ENCODE results near the gene TNRC6C.
A peak's percentile ranks its signal among the peaks of the same experiment; 100 is the strongest.

The TNRC6C gene

DNA sequence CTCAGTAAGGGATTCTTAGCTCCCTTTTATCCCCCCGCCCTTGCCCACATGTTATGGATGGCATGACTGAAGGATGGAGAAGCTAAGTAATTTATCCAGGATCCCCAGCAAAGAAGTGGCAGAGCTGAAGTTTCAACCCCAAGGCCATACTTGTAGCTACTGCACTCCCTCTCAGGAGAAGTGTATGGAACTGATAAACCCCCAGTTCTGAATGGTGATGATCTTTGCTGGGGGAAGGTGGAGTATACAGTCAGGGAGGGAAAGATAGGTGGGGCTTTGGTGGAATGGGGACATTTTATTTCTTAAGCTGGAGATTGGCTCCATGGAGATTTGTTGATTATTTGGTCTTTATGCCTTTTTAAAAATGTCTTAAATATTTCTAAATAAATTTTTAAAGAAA is 58.3 kb downstream of the TNRC6C start:
- DNase-seq: no peak

DNA sequence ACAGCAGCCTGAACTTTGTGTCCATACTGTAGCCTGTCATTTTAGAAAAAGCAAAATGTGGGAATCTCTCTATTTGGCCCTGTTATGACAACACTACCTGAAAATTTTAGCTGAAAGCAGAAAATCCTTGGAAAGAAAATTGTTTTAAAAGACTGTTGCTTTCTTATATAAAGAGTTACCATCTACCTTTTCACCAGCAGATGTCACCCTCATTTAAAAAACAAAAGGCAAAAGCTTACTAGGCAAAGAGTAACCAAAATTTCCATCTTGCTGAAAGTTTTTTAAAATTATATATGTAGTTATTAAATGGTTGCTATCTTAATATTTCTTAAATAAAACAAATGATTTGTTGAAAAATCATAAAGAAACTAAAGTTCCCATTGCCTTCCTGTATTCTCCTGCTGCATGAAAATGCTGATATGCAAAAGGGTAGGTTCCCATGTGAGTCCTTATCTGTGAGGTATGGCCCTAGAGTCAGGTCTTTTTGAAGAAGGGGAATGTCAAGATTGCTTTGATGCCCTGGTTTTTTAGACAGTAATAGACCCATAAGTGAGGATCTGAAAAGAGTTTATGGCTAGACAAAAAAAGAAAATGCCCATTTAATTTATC is 61.0 kb downstream of the TNRC6C start:
- peak in 2 of 6 experiments; percentile 30 to 37 for DNase-seq

DNA sequence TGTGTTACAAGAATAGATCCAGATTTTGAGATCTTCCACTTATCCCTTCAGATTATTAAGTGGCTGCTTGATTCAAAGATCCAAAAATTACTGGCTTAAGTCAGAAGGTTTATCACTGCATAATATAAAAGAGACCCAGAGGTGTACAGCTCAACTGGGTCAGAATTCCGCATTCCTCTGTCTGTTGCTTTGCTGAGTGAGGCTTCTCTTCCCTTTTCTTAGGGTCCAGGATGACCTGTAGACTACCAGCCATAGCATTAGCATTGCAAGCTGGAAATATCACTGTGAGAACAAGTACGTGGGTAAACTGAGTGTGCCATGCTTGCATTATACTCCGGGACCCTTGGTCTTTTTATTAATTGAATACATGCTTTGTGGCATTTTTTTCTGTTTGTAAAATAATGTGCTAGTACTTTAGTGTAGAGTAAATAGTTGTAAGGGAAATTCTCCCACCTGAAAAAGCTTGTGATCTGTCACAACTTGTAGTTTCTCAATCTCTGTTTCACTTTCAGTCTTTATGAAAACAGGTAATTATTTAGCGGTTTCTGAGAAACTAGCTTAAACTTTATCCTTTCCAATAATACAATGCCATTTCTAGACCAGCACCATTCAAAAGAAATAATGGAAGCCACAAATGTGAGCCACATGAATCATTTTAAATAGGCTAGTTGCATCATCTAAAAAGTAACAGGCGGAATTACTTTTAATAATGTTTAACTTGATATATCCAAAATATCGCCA is 61.6 kb downstream of the TNRC6C start:
- DNase-seq: no peak

DNA sequence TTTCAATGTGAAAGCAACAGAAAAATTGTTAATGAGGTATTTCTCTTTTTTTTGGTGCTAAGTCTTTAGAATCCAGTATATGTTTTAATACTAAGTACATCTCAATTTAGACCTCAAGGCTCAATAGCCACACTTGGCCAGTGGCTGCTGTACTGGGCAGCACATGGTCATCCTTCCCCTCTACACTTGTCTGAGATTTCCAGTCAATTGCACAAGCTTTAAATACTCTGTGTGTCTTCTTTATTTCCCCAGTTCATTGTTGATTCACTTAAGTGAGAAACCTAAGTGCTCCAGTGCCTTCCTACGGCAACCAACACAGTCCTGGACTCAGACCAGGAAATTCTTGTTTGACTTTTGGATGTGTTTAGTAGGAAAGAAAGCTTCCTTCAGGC is 62.2 kb downstream of the TNRC6C start:
- no peak for DNase-seq

DNA sequence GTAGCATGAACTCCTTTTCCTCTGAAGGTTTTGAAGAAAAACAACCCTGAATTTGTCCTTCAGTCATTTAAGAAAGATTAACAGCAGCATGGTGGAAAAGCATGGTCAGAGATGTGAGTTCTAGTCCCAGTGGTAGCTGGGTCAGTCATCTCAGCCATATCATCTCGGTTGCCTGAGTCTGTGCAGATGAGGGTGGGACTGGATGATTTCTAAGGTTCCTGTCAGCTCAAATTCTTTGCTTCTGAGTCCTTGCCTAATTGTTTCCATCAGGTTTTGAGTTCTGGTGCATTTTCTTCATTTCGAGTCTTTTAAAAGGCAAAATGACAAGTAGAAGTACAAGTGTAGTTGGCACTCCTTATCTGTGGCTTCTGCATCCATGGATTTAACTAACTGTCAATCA is 63.9 kb downstream of the TNRC6C start:
- no peak for DNase-seq

DNA sequence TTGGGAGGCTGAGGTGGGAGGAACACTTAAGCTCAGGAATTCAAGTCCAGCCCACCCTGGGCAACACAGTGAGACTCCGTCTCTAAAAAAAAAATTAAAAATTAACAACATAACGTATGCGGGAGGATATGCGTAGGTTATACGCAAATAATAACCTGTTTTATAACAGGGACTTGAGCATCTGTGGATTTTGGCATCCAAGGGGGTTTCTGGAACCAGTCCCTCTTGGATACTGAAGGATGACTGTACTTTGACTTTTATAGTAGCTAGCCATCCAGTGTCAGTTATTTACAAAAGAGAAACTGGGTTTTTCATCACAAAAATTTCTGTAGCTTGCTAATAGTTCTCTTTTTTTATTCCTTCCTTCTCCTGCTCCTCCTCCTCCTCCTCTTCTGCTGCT is 64.5 kb downstream of the TNRC6C start:
- DNase-seq: no peak

DNA sequence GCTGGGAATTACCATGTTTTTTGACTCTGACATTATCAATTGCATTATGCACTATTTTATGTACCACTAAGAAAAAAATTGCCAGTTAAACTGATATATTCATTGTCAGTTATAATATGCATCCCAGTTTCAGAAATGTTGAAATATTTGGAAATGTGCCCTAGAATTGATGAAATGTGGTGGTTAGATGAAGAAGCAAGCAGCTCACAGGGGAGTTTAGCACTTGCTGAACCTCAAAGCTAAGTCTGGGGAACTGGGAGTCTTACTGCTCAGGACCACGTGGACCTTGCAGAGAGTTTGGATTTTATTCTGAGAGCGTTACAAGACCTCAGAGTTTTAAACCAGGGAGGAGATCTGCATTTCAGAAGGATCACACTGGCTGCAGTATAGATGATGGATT is 67.9 kb downstream of the TNRC6C start:
- DNase-seq: no peak

DNA sequence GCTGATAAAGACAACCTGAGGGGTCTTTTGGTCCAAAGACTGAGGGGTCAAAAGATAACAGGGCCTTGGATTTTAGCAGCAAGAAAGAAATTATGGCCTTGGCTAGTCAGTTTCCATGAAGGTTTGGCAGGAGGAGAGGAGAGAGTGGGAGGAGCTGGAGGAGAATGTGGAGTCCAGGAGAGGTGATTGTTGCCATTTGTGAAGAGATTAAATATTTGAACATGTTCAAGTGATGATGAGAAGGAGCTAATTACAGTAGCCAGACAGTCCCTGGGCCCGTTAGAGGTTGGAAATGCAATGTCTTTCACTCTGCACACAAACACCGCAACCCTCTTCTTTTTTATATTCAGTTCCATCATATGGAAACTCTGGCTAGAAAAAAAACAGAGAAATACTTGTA is 68.6 kb downstream of the TNRC6C start:
- no peak for DNase-seq

DNA sequence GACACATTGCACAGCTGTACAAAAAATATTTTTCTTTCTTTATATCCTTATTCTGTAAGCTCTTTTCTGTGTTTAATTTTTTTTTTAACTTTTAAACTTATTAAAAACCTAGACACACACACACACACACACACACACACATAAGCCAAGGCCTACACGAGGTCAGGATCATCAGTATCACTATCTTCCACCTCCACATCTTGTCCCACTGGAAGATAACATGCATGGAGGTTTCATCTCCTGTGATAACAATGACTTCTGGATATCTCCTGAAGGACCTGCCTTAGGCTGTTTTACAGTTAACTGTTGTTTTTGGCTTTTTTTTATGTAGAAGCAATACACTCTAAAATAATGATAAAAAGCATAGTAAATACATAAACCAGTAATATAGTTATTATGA is 71.2 kb downstream of the TNRC6C start:
- DNase-seq: no peak

DNA sequence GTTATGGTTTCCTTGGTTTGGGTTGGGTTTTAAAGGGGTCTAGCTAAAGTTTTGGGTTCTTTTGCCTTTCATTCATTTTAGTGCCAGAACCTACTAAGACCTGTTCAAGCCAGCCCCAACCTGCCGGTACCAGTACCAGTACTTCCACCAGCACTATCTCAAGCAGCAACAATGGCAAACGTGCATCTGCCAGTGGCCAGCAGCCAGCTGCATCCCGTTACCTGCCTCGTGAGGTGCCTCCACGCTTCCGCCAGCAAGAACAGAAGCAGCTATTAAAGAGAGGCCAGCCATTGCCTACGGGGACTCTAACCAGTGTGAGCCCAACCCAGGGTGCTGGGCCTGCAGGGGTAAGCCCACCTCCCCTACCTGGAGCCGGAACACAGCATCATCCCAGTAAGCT is 72.9 kb downstream of the TNRC6C start:
- DNase-seq: no peak

DNA sequence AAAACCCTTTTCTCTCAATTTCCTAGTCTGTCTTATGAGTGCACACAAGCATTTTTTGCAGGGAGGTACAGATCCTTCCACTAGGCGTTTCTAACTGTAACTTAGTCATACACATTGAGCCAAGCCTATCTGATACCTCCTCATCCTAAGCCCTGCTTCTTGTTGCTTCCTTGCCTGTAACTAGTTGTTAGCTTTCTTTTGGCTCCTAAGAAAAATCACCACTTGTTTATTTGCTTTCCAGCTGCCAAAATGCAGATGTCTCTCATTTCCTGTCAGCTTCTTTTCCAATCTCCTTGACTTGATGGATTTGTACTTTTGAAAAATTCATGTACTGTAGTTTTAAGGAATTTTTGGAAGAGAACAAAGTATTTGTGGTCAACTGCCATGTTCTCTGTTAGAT is 73.7 kb downstream of the TNRC6C start:
- DNase-seq: no peak

DNA sequence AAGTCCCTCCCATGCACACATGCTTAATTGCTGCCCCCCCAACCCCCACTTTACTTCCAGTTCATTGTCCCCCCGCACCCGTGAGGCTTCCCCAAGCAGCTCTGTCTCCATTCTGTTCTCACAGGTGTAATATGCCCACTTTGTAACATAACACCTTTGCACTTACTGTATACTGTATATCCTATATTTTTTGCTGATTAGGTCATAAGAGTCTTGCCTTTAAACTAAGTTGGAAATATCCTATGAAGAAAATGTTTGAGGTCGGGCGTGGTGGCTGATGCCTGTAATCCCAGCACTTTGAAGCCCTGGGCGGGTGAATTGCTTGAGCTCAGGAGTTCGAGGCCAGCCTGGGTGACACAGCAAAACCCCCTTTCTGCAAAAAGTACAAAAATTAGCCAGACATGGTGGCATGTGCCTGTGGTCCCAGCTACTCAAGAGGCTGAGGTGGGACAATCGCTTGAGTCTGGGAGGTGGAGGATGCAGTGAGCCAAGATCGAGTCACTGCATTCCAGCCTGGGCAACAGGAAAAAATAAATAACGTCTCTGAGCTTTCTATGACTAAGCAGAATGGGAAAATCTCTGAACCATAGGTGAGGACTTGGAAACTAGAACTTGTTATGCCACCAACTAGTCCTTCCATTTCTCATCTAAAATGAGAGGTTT is 76.1 kb downstream of the TNRC6C start:
- no peak for DNase-seq

DNA sequence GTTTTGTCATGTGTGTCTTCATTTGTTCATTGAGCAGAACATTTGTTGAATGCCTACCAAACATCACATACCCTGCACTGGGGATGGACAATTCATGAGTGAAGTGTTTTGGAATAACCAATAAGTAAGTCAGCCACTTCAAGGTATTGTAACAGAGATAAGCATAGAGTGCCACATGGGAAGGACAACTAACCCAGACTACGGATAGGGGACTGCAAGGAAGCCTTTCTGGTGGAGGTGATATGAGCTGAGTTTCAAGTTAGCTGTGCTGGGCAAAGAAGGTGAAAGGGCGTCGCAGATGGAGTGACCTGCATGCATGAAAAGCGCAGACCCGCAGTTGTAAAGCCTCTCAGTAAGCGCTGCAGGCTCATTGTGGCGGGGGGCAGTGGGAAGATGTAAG is 78.8 kb downstream of the TNRC6C start:
- no peak for DNase-seq

DNA sequence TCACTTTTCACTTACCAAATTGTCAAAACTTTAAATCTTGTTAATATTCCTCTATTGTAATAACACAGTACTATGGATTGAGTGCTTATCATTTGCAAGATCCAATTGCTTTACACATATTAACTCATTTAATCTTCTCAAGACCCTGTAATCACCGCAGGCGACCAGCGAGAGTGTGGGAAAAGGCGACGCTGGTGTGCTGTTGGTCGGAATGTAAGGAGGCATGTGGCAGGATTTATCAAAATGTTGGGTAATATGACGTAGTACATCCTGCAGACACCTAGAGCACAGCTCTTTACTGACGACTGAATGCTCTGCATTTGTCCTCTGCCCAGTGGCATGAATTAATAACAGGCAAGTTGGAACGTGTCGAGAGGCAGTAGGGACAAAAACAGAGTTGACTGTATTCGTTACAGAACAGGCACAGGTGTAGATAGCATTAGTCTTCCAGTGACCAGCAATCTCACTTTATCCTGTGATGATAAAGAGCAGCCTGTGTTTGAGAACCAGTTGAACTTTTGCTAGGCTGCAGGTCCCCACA is 80.3 kb downstream of the TNRC6C start:
- DNase-seq: no peak

DNA sequence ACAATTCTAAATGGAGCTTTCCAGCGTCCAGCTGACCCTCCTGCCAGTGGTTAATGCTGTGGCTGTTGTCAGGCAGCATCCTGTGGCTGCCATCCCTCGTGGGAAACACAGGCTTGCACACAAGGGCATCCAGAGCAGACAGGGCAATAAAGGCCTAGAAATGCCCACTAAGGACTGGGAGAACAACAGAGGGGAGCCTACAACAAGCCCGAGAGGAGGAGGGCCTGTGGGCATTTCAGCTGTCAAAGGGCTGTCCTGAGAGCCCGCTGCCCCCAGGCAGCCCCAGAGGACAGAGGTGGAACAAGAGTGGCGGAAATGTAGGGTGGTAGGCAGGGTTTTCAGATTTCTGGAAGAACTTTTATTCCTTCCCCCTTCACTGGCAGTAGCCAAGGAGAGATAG is 81.1 kb downstream of the TNRC6C start:
- DNase-seq: no peak

DNA sequence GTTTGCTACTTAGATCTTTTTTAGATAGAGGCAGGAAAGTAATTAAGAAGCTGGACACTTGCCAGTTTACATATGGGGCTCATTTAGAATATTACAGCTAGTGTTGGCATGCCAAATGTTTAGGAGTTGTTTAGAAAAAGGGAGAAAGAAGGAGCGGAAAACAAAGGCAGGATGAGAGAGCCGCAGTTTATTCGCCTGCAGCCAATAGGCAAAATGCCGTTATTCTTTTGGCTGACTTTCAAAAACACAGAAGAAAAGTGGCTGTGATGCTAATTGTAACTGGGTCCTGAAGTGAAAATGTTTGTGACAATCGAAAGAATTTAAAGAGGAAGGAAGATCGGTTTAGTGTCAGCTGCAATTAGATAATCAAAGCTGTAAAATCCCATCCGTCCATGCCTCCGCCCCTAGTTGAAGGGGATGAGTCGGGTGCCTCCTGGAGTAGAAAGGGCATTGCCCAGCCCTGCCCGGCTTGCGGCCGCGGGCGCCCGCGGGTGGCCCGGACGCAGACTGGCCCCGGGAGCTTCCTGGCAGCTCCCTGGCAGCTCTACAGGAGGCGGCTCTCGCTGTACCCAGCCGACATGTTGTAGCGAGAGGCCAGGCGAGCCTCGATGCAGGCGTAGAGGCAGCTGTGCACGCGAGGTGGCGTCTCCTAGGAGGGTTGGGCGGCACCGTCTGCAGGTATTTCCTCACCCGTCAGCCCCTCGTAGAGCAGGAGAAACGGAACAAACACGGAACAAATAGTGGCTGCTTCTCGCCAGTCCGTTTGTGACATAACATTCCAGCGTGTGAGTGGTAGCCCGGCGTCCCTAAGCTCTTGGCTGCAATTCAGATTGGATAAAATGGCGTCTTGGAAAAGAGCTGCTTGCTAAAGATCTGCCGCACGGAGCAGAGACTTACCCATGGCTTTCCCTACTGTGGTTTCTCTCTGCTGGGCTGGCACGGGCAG is 82.2 kb downstream of the TNRC6C start:
- peak; percentile 3 to 31 (median 21) for DNase-seq

DNA sequence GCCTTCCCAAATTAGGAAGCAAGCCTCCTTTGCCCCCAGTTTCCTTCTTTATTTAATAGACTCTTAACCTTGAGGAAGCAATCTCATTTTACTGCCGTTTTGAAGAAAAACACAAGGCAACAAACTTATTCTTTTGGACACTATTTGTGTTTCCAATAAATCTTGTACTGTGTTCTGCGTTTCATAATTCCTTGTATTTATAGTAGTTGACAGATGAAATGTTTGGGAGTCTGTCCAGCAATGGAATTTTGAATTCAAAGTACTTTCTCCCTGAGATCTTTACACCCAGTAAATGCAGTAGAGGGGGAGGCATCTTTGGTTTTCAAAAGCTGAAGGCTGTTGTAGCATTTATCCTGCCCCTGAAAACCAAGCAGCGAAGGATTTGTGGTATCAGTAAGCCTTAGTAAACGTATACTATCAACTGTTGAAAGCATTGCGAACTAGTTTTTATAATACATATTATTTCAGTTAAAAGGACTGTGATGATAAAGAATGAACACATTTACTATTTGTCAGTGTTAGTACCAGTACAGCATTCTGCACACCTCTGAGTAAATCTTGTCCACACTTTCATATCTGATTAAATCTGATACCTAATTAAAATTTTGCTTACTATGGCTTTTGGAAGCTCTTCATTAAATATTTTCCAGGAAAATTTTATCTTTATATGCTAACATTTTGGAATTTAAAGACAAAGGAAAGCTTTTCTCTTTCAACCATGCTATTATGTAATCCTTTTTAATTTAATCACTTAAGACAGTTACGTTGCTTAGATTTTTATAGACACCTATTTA is 83.1 kb downstream of the TNRC6C start:
- no peak for DNase-seq

DNA sequence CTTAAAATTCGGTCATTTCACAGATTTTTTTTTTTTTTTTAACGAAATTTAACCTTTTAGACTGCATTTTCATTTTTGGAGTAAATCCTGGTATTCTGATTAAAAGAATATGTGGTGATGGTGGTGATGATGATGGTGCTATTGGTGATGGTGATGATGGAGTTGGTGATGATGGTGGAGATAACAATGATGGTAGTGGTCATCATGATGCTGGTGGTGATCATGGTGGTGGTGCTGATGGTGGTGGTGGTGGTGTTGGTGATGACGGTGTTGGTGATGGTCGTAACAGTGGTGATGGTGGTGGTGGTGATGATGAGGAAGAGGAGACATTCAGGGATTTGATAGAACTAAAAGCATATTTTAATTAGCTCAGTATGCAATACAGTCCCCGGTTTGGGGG is 84.0 kb downstream of the TNRC6C start:
- no peak for DNase-seq

DNA sequence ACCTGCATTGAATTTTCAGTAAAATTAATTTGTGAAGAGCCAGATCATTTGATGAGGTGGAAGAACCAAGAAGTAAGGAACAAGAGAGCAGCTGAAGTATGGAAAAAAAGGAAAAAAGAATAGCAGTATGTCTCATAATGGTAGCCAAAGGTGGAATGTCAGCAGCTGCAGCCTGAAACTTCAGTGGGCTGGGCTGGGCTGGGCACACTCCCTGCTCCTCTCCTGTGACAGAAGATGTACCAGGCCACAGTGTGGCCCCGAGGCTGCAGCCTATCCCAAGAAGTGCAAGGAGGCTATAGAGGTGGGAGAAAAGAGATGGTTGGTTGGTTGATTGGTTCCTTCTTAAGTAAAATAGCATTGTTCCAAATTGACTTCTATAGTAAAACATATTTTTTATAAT is 84.5 kb downstream of the TNRC6C start:
- no peak for DNase-seq

DNA sequence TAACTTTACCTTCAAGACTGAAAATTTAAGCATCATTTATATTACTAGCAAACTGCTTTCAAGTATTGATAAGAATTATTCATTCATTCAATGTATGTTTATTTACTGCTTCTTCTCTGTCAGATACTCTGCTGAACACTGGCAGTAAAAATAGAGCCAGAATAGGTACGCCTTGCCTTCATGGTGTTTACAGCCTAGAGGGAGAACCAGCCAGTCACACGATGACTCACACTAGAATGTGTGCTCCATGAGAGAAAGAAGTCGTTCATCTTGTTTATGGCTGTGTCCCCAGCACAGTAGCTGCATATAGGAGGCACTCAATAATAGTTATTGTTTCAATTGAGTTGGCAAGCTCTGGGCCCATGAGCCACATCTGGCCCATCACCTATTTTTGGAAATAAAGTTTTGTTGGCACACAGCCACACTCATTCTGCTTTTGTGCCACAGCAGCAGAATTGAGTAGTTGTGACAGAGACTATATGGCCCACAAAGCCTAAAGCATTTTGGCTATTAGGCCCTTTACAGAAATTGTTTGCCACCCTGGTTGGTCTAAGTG is 85.9 kb downstream of the TNRC6C start:
- no peak for DNase-seq

DNA sequence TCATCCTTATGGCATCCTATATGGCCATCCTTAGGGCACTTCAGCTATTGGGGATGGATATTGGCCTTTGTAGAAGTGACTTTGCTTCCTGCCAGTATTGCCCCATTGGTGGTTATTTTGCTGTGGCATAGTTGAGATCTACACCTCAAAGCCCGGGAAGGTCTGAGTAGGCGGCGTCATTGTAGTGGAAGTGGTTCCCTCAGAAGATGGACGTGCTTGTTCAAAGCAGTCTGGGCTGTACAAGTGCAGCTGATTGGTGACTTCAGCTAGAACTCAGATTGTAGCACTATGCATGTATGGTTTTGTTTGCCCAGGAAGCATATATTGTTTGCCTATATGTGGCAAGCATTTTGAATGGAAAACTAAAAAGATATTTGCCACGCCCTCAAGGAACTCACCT is 86.8 kb downstream of the TNRC6C start:
- DNase-seq: no peak

DNA sequence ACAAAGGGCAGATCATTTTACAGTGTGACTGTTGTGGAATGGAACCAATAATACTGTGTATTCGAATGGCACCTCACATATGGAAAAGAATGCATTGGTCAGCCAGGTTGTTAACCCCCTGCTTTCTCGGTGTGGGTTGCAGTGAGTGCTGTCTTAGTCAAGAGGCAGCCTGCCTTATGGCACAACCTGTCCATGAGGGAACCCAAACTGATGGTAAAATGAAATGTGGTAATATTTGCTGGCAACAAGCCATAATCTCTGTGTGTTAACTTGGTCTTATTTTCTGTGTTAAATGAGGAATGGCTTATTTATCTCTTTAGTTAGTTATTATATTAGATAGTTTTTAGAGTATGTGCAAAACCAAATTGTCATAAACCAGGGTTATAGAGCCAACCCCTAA is 88.4 kb downstream of the TNRC6C start:
- DNase-seq: no peak
